Head of caudate nucleus (tissue), 42 donors: Measurements from ENCODE around the gene KLHDC9.

Source experiments
- DNase-seq, 42 donors: peaks; one replicate each; pipeline versions ENCODE4 v3.0.0 to v3.0.0-alpha.2; 2020 to 2021; ENCODE audit warnings: mixed read lengths in 7 of 42
- intact Hi-C: fragments of 100-400 bp; cut with DNase I; formaldehyde crosslinking; loops from one replicate; pipeline ENCODE4 v1.15.0; 2022

KLHDC9 gene

DNA sequence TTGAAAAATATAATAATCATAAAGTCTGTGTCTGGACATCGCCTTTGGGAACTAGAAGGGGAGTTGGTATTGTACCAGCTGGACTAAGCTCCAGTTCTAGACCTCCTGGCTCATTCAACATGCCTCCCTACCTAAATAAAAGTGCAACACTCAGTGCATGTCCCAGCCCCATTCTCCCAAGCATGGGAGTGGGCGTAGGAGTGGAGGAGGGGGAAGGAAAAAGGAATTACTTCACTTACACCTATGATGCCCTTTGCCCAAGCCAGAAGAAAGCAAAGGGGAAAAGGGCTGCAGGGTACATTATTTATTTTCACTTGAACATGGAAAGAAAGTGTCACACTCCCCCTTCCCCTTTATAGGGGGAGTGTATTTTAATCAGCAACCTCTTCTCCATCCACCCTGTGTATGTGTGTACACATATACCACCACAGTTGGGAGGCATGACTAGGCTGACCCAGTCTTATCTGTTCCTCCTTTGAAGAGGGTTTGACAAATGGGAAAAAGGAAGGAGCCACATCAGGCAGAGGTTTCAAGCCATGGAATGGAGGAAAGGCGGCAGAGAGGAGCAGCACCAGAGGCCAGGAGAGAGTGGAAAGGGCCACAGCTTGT, 23.0 kb downstream of the KLHDC9 start:
- DNase-seq, result no peak
- intact Hi-C loops, result no loop called here

DNA sequence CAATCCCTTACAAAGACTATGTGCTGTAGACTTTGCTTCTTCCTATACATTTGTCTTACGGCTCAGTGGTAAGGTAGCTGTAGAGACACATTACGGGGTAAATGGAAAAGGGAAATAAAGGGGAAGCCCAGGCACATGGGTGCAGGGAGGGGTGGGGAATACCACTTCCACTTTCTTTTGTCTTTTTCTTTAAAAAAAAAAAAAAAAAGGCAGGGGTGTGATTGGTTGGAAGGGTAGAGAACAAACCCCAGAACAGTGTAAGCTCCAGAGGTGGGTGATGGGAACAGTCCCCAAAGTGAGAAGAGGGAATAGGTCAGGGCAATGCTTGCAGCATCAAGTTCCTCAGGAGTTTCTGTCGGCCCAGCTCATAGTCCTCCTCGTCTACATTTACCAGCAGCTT, 23.7 kb downstream of the KLHDC9 start:
- intact Hi-C loops, result no loop called here
- peak in 1 of 42 donors; percentile 5 for DNase-seq

DNA sequence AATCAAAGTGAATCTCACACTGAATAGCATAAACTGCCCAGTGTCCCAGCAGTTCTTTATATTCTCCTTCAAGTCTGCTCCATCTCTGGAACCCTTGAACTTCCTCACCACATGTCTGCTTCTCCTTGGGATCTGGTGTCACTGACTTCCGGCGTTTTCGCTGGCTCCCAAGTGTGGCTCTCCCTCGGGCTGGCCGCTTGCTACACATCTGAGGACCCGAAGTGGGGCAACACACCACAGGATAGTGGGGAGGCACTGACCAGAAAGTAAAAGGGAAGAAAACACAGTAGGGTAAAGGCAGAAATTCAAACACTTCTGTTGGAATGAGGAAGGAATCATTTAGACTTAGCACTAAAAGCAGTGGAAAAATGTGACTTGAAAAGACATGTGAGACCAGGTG, 24.8 kb downstream of the KLHDC9 start:
- intact Hi-C loops, result no loop called here
- DNase-seq, result no peak

DNA sequence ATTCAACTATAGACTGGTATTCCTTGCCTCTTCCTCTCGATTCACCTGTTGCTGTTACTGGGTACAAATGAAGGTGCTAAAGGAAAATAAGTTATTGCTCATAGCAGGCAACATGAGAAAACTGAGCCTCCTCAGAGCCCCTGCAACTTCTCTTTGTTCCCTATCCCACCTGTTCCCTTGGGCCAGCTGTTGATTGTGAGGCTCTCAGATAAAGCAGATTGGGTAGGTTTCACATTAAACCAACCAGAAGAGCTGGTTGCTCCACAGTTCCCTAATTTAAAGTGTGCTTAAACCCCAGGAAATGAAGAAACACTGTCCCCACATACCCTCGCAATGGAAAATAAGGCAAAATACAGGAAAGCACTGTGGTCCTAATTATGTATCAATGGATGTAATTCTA, 29.5 kb downstream of the KLHDC9 start:
- no peak for DNase-seq
- intact Hi-C loops, result no loop called here

DNA sequence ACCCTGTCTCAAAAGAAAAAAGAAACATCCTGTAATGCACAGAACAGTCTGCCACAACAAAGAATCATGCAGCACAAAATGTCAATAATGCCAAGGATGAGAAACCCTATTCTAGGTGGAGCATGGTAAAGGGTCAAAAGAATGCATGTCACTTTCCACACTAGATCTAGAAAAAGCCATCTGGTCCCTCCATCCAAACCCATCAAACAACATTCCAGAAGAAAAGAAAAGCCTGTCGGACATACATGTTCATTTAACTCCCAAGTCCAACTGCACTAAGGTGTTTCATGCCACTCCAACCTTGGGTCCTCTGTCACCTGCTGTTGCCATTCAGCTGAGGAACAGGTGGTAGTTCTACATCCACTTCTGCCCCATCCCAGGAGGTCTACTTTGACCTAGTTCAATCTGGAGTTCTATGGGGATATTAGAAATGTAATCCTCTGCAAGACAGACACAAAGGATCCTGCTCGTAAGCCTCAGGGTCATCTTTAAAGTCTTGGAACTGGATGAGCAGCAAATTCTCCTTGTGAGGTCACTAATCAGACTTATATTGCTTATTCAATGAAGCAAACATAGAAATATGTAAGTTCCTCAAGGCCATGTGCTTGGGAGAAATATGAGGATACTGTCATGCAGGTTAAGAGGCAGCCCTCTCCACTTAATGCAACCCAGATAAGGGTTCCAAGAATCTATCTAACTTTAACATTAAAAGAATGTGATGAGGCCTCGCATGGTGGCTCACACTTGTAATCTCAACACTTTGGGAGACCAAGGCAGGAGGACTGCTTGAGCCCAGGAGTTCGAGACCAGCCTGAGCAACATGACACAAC, 30.6 kb downstream of the KLHDC9 start:
- DNase-seq, result no peak
- intact Hi-C loops, result no loop called here

DNA sequence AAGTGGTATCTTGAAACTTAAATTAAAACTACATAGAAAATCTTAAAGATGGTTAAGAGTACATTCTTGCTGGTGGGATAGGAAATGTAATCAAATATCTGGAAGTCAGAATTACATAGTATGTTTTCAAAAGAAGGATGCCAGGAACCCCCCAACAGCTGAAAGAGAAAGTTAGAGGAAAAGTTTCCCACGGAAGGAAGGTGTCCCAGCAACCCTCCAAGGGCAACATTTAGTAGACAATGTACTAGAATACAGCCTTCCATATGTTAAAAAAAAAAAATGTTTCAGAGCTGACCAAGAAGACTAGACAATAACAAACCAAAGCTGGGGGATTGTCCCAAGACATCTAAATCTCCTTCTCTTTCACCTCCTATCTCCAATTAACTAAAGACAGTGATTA, 32.1 kb downstream of the KLHDC9 start:
- no peak for DNase-seq
- intact Hi-C loops, result loop anchor here (5.0 kb wide), 1 partner anchor 83 kb away; the partner anchor contains the start of gene USF1

DNA sequence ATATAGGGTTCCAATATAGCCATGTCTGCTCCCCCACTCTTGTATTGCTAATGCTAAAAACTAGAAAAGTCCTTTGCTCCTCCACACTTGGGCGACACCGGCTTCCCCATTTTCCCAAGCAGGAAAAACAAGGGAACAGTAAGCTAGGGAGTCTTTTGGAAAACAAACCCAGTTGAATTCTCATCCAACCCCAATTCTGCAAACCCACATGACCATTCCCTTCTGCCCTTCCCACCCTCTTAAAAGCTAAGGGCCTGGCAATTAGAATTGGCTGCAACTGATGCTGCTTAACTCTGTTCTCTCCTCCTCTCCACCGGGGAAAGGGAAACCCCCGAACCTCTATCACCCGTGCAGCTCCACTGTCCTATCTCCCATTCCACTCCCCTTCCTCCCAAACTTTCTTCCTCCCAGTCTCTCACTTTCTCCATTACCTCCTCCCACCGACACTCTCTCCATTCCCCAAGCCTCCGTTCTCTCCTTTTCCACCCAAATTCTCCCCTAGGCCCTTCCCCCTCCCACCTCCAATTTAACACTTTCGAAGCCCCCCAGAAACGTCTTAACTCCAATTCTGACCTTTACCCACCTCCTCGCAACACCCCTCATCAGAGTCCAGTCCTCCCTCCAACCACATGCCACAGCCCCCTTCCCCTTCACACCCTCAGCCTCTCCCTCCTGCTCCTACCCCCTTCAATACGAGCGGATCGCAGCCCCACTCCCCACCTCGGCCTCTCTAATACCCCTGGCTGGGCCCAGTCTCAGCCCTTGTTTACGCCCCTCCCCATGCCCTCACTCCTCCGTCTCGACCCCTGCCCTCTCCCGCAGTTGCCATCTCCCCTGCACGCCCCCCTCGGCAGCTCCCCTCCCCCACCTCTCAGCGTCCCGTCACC, 33.6 kb downstream of the KLHDC9 start:
- DNase-seq, result peak in 8 of 42 donors; percentile 9 to 54 (median 36)
- intact Hi-C loops, result loop anchor here (5.0 kb wide), 1 partner anchor 84 kb away; the partner anchor contains the start of gene USF1

DNA sequence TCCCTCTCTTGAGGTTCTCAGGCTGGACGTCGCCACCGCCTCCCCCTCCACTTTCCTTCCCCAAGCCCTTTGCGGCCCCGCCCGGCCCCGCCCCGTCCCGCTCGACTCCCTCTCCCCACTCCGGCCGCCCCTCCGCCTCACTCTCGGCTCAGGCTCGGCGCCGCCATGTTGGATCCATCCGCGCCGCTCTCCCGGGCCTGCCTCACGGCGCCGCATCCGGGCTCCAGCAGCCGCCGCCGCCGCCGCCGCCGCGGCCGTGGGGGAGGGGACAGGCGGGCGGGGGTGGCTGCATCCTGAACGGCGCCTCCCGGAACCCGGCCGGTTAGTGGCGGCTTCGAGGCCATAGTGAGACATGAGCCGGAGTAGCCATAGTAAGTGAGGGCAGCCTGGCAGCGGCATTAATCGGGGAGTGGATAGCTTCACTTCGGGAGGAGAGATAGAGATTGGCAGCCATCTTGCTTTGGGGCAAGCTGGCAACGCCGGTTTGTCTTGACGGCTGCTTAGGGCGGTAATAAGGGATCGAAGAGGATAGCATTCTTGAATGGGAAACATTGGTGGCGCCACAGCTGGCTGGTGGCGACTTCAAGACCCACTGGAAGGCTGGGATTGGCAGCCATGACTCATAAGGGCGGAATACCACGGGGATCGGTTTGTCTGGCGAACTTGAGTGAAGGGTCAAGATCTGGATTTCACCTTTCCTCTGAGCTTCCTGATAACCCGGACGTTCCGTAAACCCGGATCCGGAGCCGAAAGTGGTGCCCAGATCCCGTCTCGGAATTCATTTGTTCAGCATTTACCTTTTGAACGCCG, 34.5 kb downstream of the KLHDC9 start, which contains the start of gene DEDD:
TSS of gene DEDD (minus strand) at position 258 of the 810 bp plus-strand sequence. CDS start 8,205 bp downstream, outside the sequence.
- intact Hi-C loops, result loop anchor here (5.0 kb wide), 1 partner anchor 85 kb away; the partner anchor contains the start of gene USF1
- DNase-seq, result peak; percentile 82 to 97 (median 93)

DNA sequence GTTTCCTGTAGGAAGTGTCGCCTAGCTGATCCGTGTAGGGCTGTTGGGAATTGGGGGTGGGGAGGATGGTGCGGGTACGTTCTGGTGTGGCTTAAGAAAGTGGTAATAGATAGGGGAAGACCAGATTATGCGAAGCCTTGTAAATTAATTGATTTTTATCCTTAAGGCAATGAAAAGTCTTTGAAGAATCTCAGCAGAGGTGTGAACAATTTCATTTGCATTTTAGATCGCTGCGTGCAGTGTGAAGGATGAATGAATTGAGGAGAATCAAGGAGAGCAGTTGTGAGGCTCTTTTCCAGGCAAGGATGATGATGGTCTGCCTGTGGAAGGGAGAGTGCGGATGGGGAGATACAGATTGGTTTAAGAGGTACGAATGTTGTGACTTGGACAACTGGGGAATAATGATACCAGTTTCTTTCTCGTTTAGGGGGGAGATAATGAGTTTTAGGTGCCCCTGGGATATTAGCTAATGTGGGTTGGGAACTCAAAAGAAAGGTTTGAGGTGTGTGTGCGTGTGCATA, 35.1 kb downstream of the KLHDC9 start:
- DNase-seq, result no peak
- intact Hi-C loops, result loop anchor here (5.0 kb wide), 1 partner anchor 86 kb away; the partner anchor contains the start of gene USF1

DNA sequence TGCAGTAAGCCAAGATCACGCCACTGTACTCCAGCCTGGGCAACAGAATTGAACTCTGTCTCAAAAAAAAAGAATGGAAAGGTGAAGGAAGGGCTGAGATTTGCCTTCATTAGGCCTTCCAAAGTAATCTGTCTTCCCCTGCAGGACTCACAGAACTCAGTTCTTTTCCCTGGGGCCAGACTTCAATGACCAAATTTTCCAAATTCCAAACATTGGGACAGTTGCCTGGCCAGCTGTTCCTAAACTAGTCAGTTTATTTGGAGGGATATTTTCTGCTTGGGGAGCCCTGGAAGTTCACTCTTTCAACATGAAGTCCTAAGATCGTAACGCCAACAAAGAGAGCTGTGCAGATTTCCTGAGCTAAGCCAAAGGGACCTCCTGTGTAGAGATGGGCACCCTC, 39.7 kb downstream of the KLHDC9 start:
- intact Hi-C loops, result no loop called here
- DNase-seq, result no peak

DNA sequence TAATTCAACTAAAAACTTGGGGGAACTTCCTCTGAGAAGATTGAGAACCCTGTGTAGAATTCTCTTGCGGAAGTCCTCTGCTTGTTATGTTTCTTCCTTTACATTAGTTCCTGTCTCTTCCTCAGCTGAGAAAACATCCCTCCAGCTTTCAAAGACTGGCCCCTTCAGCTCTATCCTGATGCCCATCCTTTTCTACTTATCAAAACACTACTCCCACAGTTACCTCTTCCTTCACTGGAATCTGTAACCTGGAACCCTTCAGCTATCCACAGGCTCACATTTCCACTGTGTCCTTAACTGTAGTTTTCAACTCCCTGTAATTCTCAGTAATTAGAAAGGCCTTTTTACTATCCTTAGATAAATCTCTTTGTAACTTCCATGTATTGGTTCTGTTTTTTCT, 40.3 kb downstream of the KLHDC9 start:
- intact Hi-C loops, result no loop called here
- DNase-seq, result no peak

DNA sequence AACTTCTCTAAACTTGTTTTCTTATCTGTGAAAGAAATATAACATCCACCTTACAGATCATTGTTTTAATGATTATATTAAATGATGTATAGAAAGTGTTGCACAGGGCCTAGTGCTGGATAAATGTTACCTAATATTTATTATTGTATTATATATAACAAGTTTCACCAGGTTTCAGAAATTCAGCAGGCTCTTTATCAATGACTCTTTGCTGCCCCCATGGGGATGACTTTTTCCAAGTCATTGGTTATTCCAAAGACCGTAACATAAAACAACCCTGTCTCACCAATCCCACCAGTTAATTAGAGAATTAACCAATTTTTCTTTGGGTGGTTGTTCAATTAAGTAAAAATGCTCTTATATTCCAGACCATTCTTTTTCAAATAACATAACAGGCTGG, 41.6 kb downstream of the KLHDC9 start:
- peak in 17 of 42 donors; percentile 25 to 75 (median 45) for DNase-seq
- intact Hi-C loops, result no loop called here

DNA sequence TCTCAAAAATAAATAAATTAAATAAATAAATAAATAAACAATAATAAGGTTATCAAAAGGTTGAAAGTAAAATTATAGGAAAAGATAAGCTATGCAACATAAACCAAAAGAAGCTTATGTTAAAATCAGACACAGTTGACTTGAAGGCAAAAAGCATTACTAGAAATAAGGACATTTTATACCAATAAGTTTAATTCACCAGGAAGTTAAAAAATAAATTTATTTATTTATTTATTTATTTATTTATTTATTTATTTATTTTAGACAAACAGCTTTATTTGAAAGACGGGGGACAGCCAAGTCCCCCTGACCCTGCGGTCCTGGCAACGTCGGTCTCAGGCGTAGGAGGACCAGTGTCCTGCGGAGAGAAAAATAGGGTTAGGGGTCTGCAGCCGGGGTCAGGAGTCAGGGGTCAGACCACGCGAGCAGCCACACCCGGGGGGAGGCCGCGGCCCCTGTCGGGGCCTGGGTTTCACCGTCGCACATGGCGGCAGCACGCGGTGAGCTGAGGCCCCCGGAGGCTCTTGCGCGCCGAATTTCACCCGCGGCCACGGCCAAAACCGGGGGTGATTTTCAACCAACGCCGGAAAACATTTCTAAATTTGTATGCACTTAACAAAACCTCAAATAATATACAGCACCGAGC, 42.7 kb downstream of the KLHDC9 start:
- DNase-seq, result no peak
- intact Hi-C loops, result no loop called here

DNA sequence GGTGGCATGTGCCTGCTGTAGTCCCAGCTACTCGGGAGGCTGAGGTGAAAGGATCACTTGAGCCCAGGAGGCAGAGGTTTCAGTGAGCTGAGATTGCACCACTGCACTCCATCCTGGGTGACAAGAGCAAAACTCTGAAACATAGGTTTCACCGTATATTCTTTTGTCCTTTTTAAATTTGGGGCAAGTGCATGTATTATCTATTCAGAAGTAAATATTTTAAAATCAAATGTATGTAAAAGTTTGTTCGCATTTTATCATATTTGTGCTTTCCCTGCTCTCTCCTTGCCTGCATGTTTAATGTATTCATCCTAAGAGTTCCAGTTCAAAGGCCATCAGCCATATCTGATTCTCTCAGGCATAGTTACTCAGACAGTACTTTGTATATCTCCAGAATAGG, 47.7 kb downstream of the KLHDC9 start:
- no peak for DNase-seq
- intact Hi-C loops, result no loop called here
